Peyer's patch (tissue), 4 donors: ENCODE measurements around the gene SLC24A4.

ENCODE experiments used
- POLR2A ChIP-seq, 2 donors: fragments of 450-650 bp; IDR thresholded peaks; one replicate each; pipeline ENCODE4 v1.5.1; 2017; ENCODE audit warnings: antibody characterized with exemption in 2 of 2, mild to moderate bottlenecking in 2 of 2, moderate library complexity in 2 of 2
- TF ChIP-seq, protein P1 (sequence below), 6 experiments: fragments of 450-650 bp in 4 of 6; fragments of 200-600 bp in 2 of 6; sonication (generic) in 1 of 6; IDR thresholded peaks; one replicate each; pipeline ENCODE4 v1.5.1; 2017 to 2019; ENCODE audit warnings: antibody characterized with exemption in 6 of 6, mild to moderate bottlenecking in 3 of 6, moderate library complexity in 1 of 6

DNA sequence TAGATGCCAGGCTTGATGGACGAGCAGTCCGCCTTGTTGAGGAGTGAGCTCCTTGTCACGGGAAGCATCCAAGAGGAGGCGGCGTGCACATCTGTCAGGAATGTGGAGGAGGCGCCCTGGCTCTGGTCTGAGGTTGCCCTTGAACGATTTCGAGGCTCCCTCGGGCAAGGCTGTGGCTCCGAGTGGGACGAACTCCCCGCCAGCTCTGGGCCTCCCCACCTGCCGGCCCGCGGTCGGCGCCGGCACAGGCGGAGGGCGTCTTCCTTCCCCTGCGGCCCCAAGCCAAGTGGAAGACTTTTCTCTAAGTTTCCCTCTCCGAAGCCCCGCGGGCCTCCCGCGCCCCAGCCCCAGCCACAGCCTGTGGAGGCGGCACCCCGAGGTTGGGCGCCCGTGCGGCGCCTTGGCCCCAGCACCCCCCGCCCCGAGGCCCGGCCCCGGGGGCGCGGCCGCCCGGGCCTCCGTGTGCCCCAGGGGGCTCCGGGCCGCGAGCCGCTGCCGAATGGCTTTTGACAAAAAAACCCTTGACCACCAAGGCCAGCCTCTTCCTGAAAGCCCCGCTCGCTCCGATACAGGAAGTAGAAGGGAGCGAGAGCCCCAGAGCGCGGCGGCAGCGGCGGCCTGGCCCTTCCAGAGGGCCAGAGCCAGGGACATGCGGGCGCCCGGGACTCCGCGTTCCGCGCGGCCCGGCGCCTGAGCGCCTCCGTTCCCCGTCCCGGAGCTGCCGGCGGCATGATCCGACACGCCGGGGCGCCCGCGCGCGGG is 190.4 kb downstream of the SLC24A4 start, which contains the start of gene RIN3:
- TF ChIP-seq, protein P1, sequence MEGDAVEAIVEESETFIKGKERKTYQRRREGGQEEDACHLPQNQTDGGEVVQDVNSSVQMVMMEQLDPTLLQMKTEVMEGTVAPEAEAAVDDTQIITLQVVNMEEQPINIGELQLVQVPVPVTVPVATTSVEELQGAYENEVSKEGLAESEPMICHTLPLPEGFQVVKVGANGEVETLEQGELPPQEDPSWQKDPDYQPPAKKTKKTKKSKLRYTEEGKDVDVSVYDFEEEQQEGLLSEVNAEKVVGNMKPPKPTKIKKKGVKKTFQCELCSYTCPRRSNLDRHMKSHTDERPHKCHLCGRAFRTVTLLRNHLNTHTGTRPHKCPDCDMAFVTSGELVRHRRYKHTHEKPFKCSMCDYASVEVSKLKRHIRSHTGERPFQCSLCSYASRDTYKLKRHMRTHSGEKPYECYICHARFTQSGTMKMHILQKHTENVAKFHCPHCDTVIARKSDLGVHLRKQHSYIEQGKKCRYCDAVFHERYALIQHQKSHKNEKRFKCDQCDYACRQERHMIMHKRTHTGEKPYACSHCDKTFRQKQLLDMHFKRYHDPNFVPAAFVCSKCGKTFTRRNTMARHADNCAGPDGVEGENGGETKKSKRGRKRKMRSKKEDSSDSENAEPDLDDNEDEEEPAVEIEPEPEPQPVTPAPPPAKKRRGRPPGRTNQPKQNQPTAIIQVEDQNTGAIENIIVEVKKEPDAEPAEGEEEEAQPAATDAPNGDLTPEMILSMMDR (IDR thresholded peaks at IDR 0.05), result no peak
- peak in 1 of 2 donors; percentile 38 for TF ChIP-seq POLR2A (IDR thresholded peaks at IDR 0.05)
